Calu3 (cell line): Measurements from ENCODE around the gene SESN2. TPM values are rescaled to one million over a fixed set of nuclear protein-coding genes. Genes with fewer than 3 reads are reported as not detected.

ENCODE experiments used
- BruUV-seq: library from RNA; stranded (reverse); fragments of 400-500 nt; replicated peaks from 2 replicates; lab custom pipeline; 2021; lab: Mats Ljungman, UMichigan
- CTCF ChIA-PET: fragments of 300-600 bp; sonication (Branson Sonifier 250); formaldehyde crosslinking; loops from one replicate; lab custom pipeline; 2022; ENCODE audit warnings: antibody characterized with exemption; lab: Charles Lee
- DNase-seq: peaks from one replicate; pipeline ENCODE4 v3.0.0; 2022
- H3K27ac Mint-ChIP-seq: one replicate; pipeline ENCODE4 v1.8.0; 2022; ENCODE audit warnings: mixed read lengths; ENCODE audit not compliant: unreplicated experiment
- H3K27me3 Mint-ChIP-seq: one replicate; pipeline ENCODE4 v1.8.0; 2022; ENCODE audit warnings: mixed read lengths; ENCODE audit not compliant: unreplicated experiment
- H3K36me3 Mint-ChIP-seq: one replicate; pipeline ENCODE4 v1.8.0; 2022; ENCODE audit warnings: mild to moderate bottlenecking, moderate library complexity, mixed read lengths; ENCODE audit not compliant: insufficient read depth, unreplicated experiment
- H3K4me1 Mint-ChIP-seq: one replicate; pipeline ENCODE4 v1.8.0; 2022; ENCODE audit warnings: mild to moderate bottlenecking, low read depth, mixed read lengths; ENCODE audit not compliant: unreplicated experiment
- H3K4me3 Mint-ChIP-seq: one replicate; pipeline ENCODE4 v1.8.0; 2022; ENCODE audit warnings: mild to moderate bottlenecking, low read depth, moderate library complexity, mixed read lengths; ENCODE audit not compliant: unreplicated experiment
- H3K9me3 Mint-ChIP-seq: one replicate; pipeline ENCODE4 v1.8.0; 2022; ENCODE audit warnings: low read depth, mixed read lengths; ENCODE audit not compliant: unreplicated experiment
- CTCF ChIP-seq: fragments of 200-600 bp; IDR thresholded peaks from one replicate; pipeline ENCODE4 v1.8.0; 2022; ENCODE audit warnings: antibody characterized with exemption; ENCODE audit not compliant: unreplicated experiment
- intact Hi-C: fragments of 100-400 bp; cut with micrococcal nuclease; formaldehyde crosslinking; loops from one replicate; pipeline ENCODE4 v1.10.0; 2022; ENCODE audit not compliant: unreplicated experiment
- total RNA-seq: library from RNA; stranded (reverse); gene quantifications from 2 replicates; pipeline ENCODE4 v1.2.3, GENCODE V29; 2022

SESN2 gene
- total RNA-seq, 1 experiment from 2014 or later, result 13.0 TPM

DNA sequence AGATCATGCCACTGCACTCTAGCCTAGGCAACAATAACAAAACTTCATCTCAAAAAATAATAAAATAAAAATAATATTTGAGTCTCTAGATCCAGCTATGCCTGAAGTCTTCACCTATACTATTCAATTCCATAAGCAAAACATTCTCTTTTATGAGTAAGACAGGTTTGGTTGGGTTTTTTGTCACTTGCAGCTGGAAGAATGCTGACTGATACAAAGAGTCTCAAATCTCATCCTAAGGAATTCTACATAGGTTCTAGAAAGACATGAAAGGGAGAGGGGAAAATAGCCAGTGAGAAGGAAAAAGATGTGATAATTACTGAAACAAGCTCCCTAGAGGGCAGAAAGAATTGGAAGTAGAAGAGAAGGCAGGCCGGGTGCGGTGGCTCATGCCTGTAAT lies 39.1 kb downstream of the SESN2 start:
- intact Hi-C loops, result no loop called here
- Mint-ChIP-seq H3K27me3 (no peaks in the 10 kb centered on the region), H3K9me3 (no peaks in the 10 kb centered on the region), H3K36me3 (peaks cover 6% of the 10 kb centered on the region), H3K27ac (no peak overlapping the region), H3K4me1 (peaks cover 6% of the 10 kb centered on the region), H3K4me3 (no peak overlapping the region)
- CTCF ChIA-PET, result no interaction called here
- DNase-seq, result no peak
- no TSS peak for BruUV-seq
- no peak for TF ChIP-seq CTCF

- CTCF ChIA-PET, result interaction anchor here (0.6 to 0.8 kb wide), 2 partner anchors 12 to 199 kb away, joined by 3 to 7 read pairs; no protein-coding TSS in a partner anchor
- DNase-seq, result no peak
- Mint-ChIP-seq H3K27me3 (no peaks in the 10 kb centered on the region), H3K27ac (no peak overlapping the region), H3K4me1 (peaks cover 6% of the 10 kb centered on the region), H3K9me3 (no peaks in the 10 kb centered on the region), H3K36me3 (peaks cover 5% of the 10 kb centered on the region), H3K4me3 (no peak overlapping the region)
- intact Hi-C loops, result no loop called here
- BruUV-seq, result no TSS peak
- no peak for TF ChIP-seq CTCF
These were observed 42.3 kb downstream of the SESN2 start for GRCh38 chr1:28301368-28302174.

- intact Hi-C loops, result no loop called here
- CTCF ChIA-PET, result interaction anchor here (0.6 kb wide), 2 partner anchors 200 to 725 kb away, joined by 4 to 7 read pairs; no protein-coding TSS in a partner anchor
These were observed 42.9 kb downstream of the SESN2 start for GRCh38 chr1:28302247-28302646.

DNA sequence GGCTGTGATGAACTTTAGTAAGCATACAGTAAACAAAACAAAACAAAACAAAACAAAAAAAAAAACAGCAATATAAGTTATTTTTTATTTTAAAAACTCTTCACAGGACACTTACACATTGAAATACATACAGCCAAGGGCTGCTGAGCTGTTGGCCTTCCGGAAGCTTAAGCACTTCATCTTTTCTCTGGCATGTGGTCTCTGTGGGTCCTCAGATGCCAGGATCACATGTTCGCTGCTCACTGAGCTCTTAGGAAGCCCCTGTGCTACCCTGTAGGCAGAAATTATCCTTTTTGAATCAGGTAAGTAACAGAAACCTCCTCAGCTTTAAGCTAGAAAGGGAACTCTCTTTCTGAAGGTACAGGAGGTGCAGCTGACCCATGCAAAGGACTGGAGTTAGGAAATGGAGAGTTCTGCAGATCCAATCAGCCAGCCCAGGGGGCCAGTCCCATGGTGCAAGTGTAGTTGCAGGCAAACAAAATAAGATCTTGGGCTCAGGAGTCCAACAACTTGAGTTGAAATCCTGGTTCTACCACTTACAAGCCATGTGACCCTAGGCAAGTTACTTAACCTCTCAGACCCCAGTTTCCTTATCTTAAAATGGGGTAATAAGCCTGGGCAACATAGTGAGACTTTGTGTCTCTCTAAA lies 47.1 kb downstream of the SESN2 start:
- no peak for TF ChIP-seq CTCF
- no peak overlapping the region for H3K27ac Mint-ChIP-seq

More at GRCh38 chr1:28302247-28302646, 42.9 kb downstream of the SESN2 start:
- H3K27ac Mint-ChIP-seq, result no peak overlapping the region
- TF ChIP-seq CTCF, result no peak
- H3K27me3 Mint-ChIP-seq, result no peaks in the 10 kb centered on the region
- BruUV-seq, result no TSS peak
- H3K4me3 Mint-ChIP-seq, result no peak overlapping the region
- no peaks in the 10 kb centered on the region for H3K9me3 Mint-ChIP-seq
- no peaks in the 10 kb centered on the region for H3K36me3 Mint-ChIP-seq
- DNase-seq, result no peak
- no peaks in the 10 kb centered on the region for H3K4me1 Mint-ChIP-seq

More for the DNA sequence above, 47.1 kb downstream of the SESN2 start:
- CTCF ChIA-PET, result no interaction called here
- BruUV-seq, result no TSS peak
- Mint-ChIP-seq H3K4me1 (no peaks in the 10 kb centered on the region), H3K9me3 (no peaks in the 10 kb centered on the region), H3K4me3 (no peak overlapping the region), H3K36me3 (no peaks in the 10 kb centered on the region), H3K27me3 (no peaks in the 10 kb centered on the region)
- intact Hi-C loops, result no loop called here
- DNase-seq, result no peak
